ENCODE results near the gene TCF7L2.
A peak's percentile ranks its signal among the peaks of the same experiment; 100 is the strongest.

TCF7L2 gene

GRCh38 chr10:112926906-112927688, 22.9 kb upstream of the TCF7L2 start:
- no peak overlapping the region for H3K4me3 Mint-ChIP-seq
- no peak overlapping the region for H3K27ac Mint-ChIP-seq
- H3K9me3 Mint-ChIP-seq, result peaks cover 8% of the 10 kb centered on the region
- H3K27me3 Mint-ChIP-seq, result peaks cover 9% of the 10 kb centered on the region
- DNase-seq, result no peak
- H3K36me3 Mint-ChIP-seq (ENCODE audit: low read depth), result no peaks in the 10 kb centered on the region
- no peaks in the 10 kb centered on the region for H3K4me1 Mint-ChIP-seq (ENCODE audit: low read depth)

GRCh38 chr10:112927980-112928379, 22.1 kb upstream of the TCF7L2 start:
- Mint-ChIP-seq H3K9me3 (peaks cover 8% of the 10 kb centered on the region), H3K27me3 (peaks cover 9% of the 10 kb centered on the region), H3K4me1 (ENCODE audit: low read depth) (no peaks in the 10 kb centered on the region), H3K36me3 (ENCODE audit: low read depth) (no peaks in the 10 kb centered on the region), H3K27ac (no peak overlapping the region), H3K4me3 (no peak overlapping the region)
- no peak for DNase-seq

GRCh38 chr10:112932658-112933057, 17.4 kb upstream of the TCF7L2 start:
- peaks cover 9% of the 10 kb centered on the region for H3K27me3 Mint-ChIP-seq
- H3K9me3 Mint-ChIP-seq, result peaks cover 8% of the 10 kb centered on the region
- H3K27ac Mint-ChIP-seq, result no peak overlapping the region
- H3K4me3 Mint-ChIP-seq, result no peak overlapping the region
- no peak for DNase-seq
- no peaks in the 10 kb centered on the region for H3K36me3 Mint-ChIP-seq (ENCODE audit: low read depth)
- no peaks in the 10 kb centered on the region for H3K4me1 Mint-ChIP-seq (ENCODE audit: low read depth)

- Mint-ChIP-seq H3K9me3 (peaks cover 7% of the 10 kb centered on the region), H3K4me3 (no peak overlapping the region), H3K27ac (no peak overlapping the region), H3K27me3 (peaks cover 17% of the 10 kb centered on the region), H3K36me3 (ENCODE audit: low read depth) (no peaks in the 10 kb centered on the region), H3K4me1 (ENCODE audit: low read depth) (no peaks in the 10 kb centered on the region)
- DNase-seq, result no peak
These were observed 15.9 kb upstream of the TCF7L2 start for GRCh38 chr10:112934193-112934592.

GRCh38 chr10:112938808-112939482, 11.1 kb upstream of the TCF7L2 start:
- Mint-ChIP-seq H3K9me3 (no peaks in the 10 kb centered on the region), H3K4me3 (no peak overlapping the region), H3K36me3 (ENCODE audit: low read depth) (no peaks in the 10 kb centered on the region), H3K27ac (no peak overlapping the region), H3K4me1 (ENCODE audit: low read depth) (no peaks in the 10 kb centered on the region), H3K27me3 (peaks cover 9% of the 10 kb centered on the region)
- DNase-seq, result no peak

- no peak overlapping the region for H3K27ac Mint-ChIP-seq
- H3K36me3 Mint-ChIP-seq (ENCODE audit: low read depth), result no peaks in the 10 kb centered on the region
- H3K9me3 Mint-ChIP-seq, result no peaks in the 10 kb centered on the region
- peaks cover 12% of the 10 kb centered on the region for H3K4me1 Mint-ChIP-seq (ENCODE audit: low read depth)
- no peak overlapping the region for H3K4me3 Mint-ChIP-seq
- peaks cover 51% of the 10 kb centered on the region for H3K27me3 Mint-ChIP-seq
- no peak for DNase-seq
These were observed 4.2 kb upstream of the TCF7L2 start for GRCh38 chr10:112945811-112946210.

- H3K27me3 Mint-ChIP-seq, result peaks cover 54% of the 10 kb centered on the region
- no peaks in the 10 kb centered on the region for H3K9me3 Mint-ChIP-seq
- H3K4me3 Mint-ChIP-seq, result no peak overlapping the region
- no peaks in the 10 kb centered on the region for H3K36me3 Mint-ChIP-seq (ENCODE audit: low read depth)
- no peak overlapping the region for H3K27ac Mint-ChIP-seq
- H3K4me1 Mint-ChIP-seq (ENCODE audit: low read depth), result peaks cover 14% of the 10 kb centered on the region
- DNase-seq, result no peak
These were observed 3.4 kb upstream of the TCF7L2 start for GRCh38 chr10:112946649-112947048.

GRCh38 chr10:112948196-112948595, 1.9 kb upstream of the TCF7L2 start:
- Mint-ChIP-seq H3K27ac (no peak overlapping the region), H3K4me3 (no peak overlapping the region)

GRCh38 chr10:112949143-112949823, 764 bp upstream of the TCF7L2 start:
- H3K4me1 Mint-ChIP-seq (ENCODE audit: low read depth), result peaks cover 22% of the 10 kb centered on the region

More at GRCh38 chr10:112948196-112948595, 1.9 kb upstream of the TCF7L2 start:
- no peaks in the 10 kb centered on the region for H3K36me3 Mint-ChIP-seq (ENCODE audit: low read depth)
- H3K4me1 Mint-ChIP-seq (ENCODE audit: low read depth), result peaks cover 22% of the 10 kb centered on the region
- H3K9me3 Mint-ChIP-seq, result no peaks in the 10 kb centered on the region
- H3K27me3 Mint-ChIP-seq, result peaks cover 64% of the 10 kb centered on the region
- no peak for DNase-seq

GRCh38 chr10:112950714-112951358, 789 bp downstream of the TCF7L2 start:
- H3K27ac Mint-ChIP-seq, result peak overlapping the region; percentile 67
- H3K36me3 Mint-ChIP-seq (ENCODE audit: low read depth), result no peaks in the 10 kb centered on the region
- DNase-seq, result peak; percentile 44
- H3K4me3 Mint-ChIP-seq, result peak overlapping the region; percentile 82
- no peaks in the 10 kb centered on the region for H3K9me3 Mint-ChIP-seq
- peaks cover 79% of the 10 kb centered on the region for H3K27me3 Mint-ChIP-seq
- H3K4me1 Mint-ChIP-seq (ENCODE audit: low read depth), result peaks cover 27% of the 10 kb centered on the region

More at GRCh38 chr10:112949143-112949823, 764 bp upstream of the TCF7L2 start:
- no peaks in the 10 kb centered on the region for H3K9me3 Mint-ChIP-seq
- no peaks in the 10 kb centered on the region for H3K36me3 Mint-ChIP-seq (ENCODE audit: low read depth)
- peak overlapping the region; percentile 82 for H3K4me3 Mint-ChIP-seq
- no peak for DNase-seq
- H3K27me3 Mint-ChIP-seq, result peaks cover 75% of the 10 kb centered on the region
- no peak overlapping the region for H3K27ac Mint-ChIP-seq

GRCh38 chr10:112951359-112952281, 1.6 kb downstream of the TCF7L2 start:
- Mint-ChIP-seq H3K4me3 (peak overlapping the region; percentile 85), H3K9me3 (no peaks in the 10 kb centered on the region), H3K36me3 (ENCODE audit: low read depth) (no peaks in the 10 kb centered on the region), H3K4me1 (ENCODE audit: low read depth) (peaks cover 30% of the 10 kb centered on the region), H3K27ac (peak overlapping the region; percentile 86), H3K27me3 (peaks cover 80% of the 10 kb centered on the region)
- DNase-seq, result peak; percentile 60

GRCh38 chr10:112952282-112953173, 2.5 kb downstream of the TCF7L2 start:
- peaks cover 30% of the 10 kb centered on the region for H3K4me1 Mint-ChIP-seq (ENCODE audit: low read depth)
- H3K27me3 Mint-ChIP-seq, result peaks cover 83% of the 10 kb centered on the region
- H3K9me3 Mint-ChIP-seq, result no peaks in the 10 kb centered on the region
- H3K4me3 Mint-ChIP-seq, result peak overlapping the region; percentile 85
- H3K27ac Mint-ChIP-seq, result no peak overlapping the region
- no peak for DNase-seq
- H3K36me3 Mint-ChIP-seq (ENCODE audit: low read depth), result no peaks in the 10 kb centered on the region
